Adrenal gland (tissue), 19 donors: ENCODE data around the gene NCEH1. TPM values are rescaled to one million over a fixed set of nuclear protein-coding genes. Genes with fewer than 3 reads are reported as not detected.
A peak's percentile ranks its signal among the peaks of the same experiment; 100 is the strongest.
"Not testable (repeated sequence)": the region's sequence is repeated elsewhere in the genome, so short reads cannot be mapped to it uniquely, and the experiment has no call there.

Source experiments
- DNase-seq, 7 donors: peaks; one replicate each; pipeline ENCODE4 v3.0.0-alpha.2; 2019 to 2020
- H3K27ac ChIP-seq, 5 donors: fragments of 200-600 bp; sonication (generic) in 4 of 5; 1 replicate in 3 of 5; 2 replicates in 2 of 5; pipeline versions ENCODE4 v1.5.1 to v1.8.0; 2016 to 2020; ENCODE audit warnings: mild to moderate bottlenecking in 1 of 5
- H3K27me3 ChIP-seq: fragments of 200-600 bp; 2 replicates; pipeline ENCODE4 v1.8.0; 2021
- H3K36me3 ChIP-seq, 2 donors: fragments of 200-600 bp; replicated peaks in 1 of 2; 1 replicate in 1 of 2; 2 replicates in 1 of 2; pipeline versions ENCODE4 v1.5.1 to v1.8.0; 2018 to 2022
- H3K4me1 ChIP-seq, 2 donors: fragments of 200-600 bp; replicated peaks in 1 of 2; 1 replicate in 1 of 2; 2 replicates in 1 of 2; pipeline versions ENCODE4 v1.5.1 to v1.8.0; 2018 to 2021
- H3K4me3 ChIP-seq, 4 donors: fragments of 200-600 bp; sonication (generic) in 3 of 4; one replicate each; pipeline ENCODE4 v1.5.1; 2016 to 2018
- H3K9me3 ChIP-seq, 3 donors: fragments of 200-600 bp; sonication (generic) in 1 of 3; replicated peaks in 1 of 3; 1 replicate in 2 of 3; 2 replicates in 1 of 3; pipeline versions ENCODE4 v1.5.1 to v1.8.0; 2016 to 2021
- POLR2A ChIP-seq, 2 donors: fragments of 450-650 bp; IDR thresholded peaks; one replicate each; pipeline ENCODE4 v1.6.1; 2017; ENCODE audit warnings: antibody characterized with exemption in 2 of 2, mild to moderate bottlenecking in 2 of 2, moderate library complexity in 1 of 2
- WGBS, 4 donors: extraction: QIAGEN DNeasy Blood & Tissue Kit in 2 of 4; methylation state at CpG; one replicate each; pipeline versions ENCODE4 v1.1.5 to v1.1.7; 2013 to 2017; 5-methylcytosine and 5-hydroxymethylcytosine counted together
- intact Hi-C, 2 donors: fragments of 100-400 bp; cut with DNase I; formaldehyde crosslinking; loops; one replicate each; pipeline versions ENCODE4 v1.14.1 to v1.15.0; 2022 to 2023
- long read RNA-seq, 10 donors: library from polyadenylated mRNA in 3 of 10; unstranded in 2 of 10; stranded (forward) in 1 of 10; transcript quantifications; one replicate each; pipeline ENCODE4 v2.0.0 and lab custom pipeline, GENCODE V29; 2021 to 2026
- polyA plus RNA-seq, 3 donors: library from polyadenylated mRNA; stranded (reverse); fragments of 200-250 nt in 2 of 3; fragments of 350-450 nt in 1 of 3; fragmentation: Illumina TruSeq in 1 of 3; extraction: RNeasy Lipid Tissue Mini Kit (QIAGEN cat#74804) in 1 of 3; gene quantifications; one replicate each; pipeline ENCODE4 v1.2.3, GENCODE V29; 2013 to 2014
- total RNA-seq, 9 donors: library from RNA; depleted of rRNA in 4 of 9; stranded (reverse); fragments of >200 nt in 4 of 9; fragments of 120-200 nt in 1 of 9; fragmentation: NEBNext Ultra II Directional in 1 of 9; extraction: Animal tissue kit (Norgen Biotek cat#: 25700) in 1 of 9; gene quantifications; one replicate each; pipeline versions ENCODE4 v1.1.0 to v1.2.4, GENCODE V29; 2013 to 2023
- TF ChIP-seq, protein P1 (sequence below), 6 experiments: fragments of 450-650 bp in 4 of 6; fragments of 200-600 bp in 2 of 6; sonication (generic) in 1 of 6; IDR thresholded peaks; 1 replicate in 5 of 6; 2 replicates in 1 of 6; pipeline versions ENCODE4 v1.5.1 to v1.8.0; 2016 to 2021; ENCODE audit warnings: antibody characterized with exemption in 6 of 6, mild to moderate bottlenecking in 2 of 6, moderate library complexity in 1 of 6
- donor health status: healthy with polysubstance abuse.
- donor health status: Bipolar disorder and iron deficiency.
- donor health status: DM: yes; HTN: yes; CAD: no.
- donor health status: DM: no; HTN: no; CAD: no.
- donor health status: DM: no; HTN: no; CAD: no.
- donor health status: DM: yes; HTN: yes; CAD: no.

The NCEH1 gene, protein sequence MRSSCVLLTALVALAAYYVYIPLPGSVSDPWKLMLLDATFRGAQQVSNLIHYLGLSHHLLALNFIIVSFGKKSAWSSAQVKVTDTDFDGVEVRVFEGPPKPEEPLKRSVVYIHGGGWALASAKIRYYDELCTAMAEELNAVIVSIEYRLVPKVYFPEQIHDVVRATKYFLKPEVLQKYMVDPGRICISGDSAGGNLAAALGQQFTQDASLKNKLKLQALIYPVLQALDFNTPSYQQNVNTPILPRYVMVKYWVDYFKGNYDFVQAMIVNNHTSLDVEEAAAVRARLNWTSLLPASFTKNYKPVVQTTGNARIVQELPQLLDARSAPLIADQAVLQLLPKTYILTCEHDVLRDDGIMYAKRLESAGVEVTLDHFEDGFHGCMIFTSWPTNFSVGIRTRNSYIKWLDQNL
- total RNA-seq (10 to 100 TPM; 24.2 to 55.3 (median 40.4) TPM), polyA plus RNA-seq (10 to 100 TPM in 1 of 3 donors, 1 to 10 TPM in 2; 5.8 to 38.5 (median 6.4) TPM)
- long read RNA-seq, donor 1, full-length matches to known transcripts = 7 of 7 reads
- long read RNA-seq, donor 1, partial matches to known transcripts = 0 of 7 reads
- long read RNA-seq, donor 1, other reads (novel, unspliced or antisense) = 0 of 7 reads
- long read RNA-seq, donor 2, full-length matches to known transcripts = 11 of 11 reads
- long read RNA-seq, donor 2, partial matches to known transcripts = 0 of 11 reads
- long read RNA-seq, donor 2, other reads (novel, unspliced or antisense) = 0 of 11 reads
- long read RNA-seq, donor 3, full-length matches to known transcripts = 22 of 22 reads
- long read RNA-seq, donor 3, partial matches to known transcripts = 0 of 22 reads
- long read RNA-seq, donor 3, other reads (novel, unspliced or antisense) = 0 of 22 reads
- long read RNA-seq, donor 4, full-length matches to known transcripts = 11 of 15 reads
- long read RNA-seq, donor 4, partial matches to known transcripts = 0 of 15 reads
- long read RNA-seq, donor 4, other reads (novel, unspliced or antisense) = 4 of 15 reads
- long read RNA-seq, donor 5, full-length matches to known transcripts = 45 of 55 reads
- long read RNA-seq, donor 5, partial matches to known transcripts = 1 of 55 reads
- long read RNA-seq, donor 5, other reads (novel, unspliced or antisense) = 9 of 55 reads
- long read RNA-seq, donor 6, full-length matches to known transcripts = 5 of 5 reads
- long read RNA-seq, donor 6, partial matches to known transcripts = 0 of 5 reads
- long read RNA-seq, donor 6, other reads (novel, unspliced or antisense) = 0 of 5 reads
- long read RNA-seq, donor 7, full-length matches to known transcripts = 6 of 6 reads
- long read RNA-seq, donor 7, partial matches to known transcripts = 0 of 6 reads
- long read RNA-seq, donor 7, other reads (novel, unspliced or antisense) = 0 of 6 reads
- long read RNA-seq, donor 8, full-length matches to known transcripts = 18 of 18 reads
- long read RNA-seq, donor 8, partial matches to known transcripts = 0 of 18 reads
- long read RNA-seq, donor 8, other reads (novel, unspliced or antisense) = 0 of 18 reads
- long read RNA-seq, donor 9, full-length matches to known transcripts = 17 of 17 reads
- long read RNA-seq, donor 9, partial matches to known transcripts = 0 of 17 reads
- long read RNA-seq, donor 9, other reads (novel, unspliced or antisense) = 0 of 17 reads
- long read RNA-seq, donor 10, full-length matches to known transcripts = 4 of 4 reads
- long read RNA-seq, donor 10, partial matches to known transcripts = 0 of 4 reads
- long read RNA-seq, donor 10, other reads (novel, unspliced or antisense) = 0 of 4 reads

DNA sequence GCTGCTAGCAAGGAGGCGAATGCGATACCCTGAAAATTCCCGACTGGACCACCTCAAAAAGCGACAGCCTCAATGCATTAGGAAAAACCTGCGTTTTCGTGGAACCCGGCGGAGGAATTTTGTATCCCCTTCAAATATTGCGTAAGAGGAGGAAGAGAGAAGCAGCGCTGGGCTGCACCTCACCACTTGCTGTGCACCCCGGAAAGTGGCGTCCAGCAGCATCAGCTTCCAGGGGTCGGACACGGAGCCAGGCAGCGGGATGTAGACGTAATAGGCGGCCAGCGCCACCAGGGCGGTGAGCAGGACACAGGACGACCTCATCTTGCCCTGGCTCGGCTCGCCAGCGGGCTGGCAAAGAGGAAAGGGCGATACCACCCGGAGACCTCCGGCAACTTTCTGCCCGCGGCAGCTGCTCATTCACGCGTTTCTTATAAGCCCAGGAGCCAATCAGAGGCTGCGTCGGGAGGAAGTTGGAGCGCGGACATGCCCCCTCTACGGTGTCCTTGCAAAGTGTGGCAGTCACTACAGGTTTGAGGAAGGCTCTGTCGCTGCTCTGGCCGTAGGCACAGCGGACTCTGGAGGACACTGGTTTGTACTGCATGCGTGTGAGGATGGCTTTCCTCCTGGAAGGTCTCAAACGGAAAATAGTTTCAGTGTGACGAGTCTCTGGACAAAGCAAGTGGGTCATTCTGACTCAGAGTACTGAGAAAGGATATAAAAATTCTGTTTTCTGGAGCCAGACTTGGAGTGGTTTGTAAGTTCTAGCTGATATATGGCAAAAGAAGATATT is at the start of gene NCEH1:
NCEH1 (minus strand) TSS at position 404 of the 790 bp plus-strand sequence; CDS start at position 321, 83 bp downstream.
- no peaks in the 10 kb centered on the region for H3K9me3 ChIP-seq
- H3K36me3 ChIP-seq = no peaks in the 10 kb centered on the region
- WGBS, 4 donors = 0 to 2% (median 1%) methylated on average over 21 to 41 of the region's 41 CpGs
- H3K4me3 ChIP-seq = peak within 1 kb of the TSS; percentile 36 to 75 (median 68)
- peak within 1 kb of the TSS; percentile 66 to 89 (median 85) for H3K27ac ChIP-seq
- peak; percentile 92 to 98 (median 97) for DNase-seq
- intact Hi-C loops = no loop called here
- TF ChIP-seq, protein P1, sequence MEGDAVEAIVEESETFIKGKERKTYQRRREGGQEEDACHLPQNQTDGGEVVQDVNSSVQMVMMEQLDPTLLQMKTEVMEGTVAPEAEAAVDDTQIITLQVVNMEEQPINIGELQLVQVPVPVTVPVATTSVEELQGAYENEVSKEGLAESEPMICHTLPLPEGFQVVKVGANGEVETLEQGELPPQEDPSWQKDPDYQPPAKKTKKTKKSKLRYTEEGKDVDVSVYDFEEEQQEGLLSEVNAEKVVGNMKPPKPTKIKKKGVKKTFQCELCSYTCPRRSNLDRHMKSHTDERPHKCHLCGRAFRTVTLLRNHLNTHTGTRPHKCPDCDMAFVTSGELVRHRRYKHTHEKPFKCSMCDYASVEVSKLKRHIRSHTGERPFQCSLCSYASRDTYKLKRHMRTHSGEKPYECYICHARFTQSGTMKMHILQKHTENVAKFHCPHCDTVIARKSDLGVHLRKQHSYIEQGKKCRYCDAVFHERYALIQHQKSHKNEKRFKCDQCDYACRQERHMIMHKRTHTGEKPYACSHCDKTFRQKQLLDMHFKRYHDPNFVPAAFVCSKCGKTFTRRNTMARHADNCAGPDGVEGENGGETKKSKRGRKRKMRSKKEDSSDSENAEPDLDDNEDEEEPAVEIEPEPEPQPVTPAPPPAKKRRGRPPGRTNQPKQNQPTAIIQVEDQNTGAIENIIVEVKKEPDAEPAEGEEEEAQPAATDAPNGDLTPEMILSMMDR (IDR thresholded peaks at IDR 0.05) = peak; percentile 77 to 95 (median 92)
- TF ChIP-seq POLR2A (IDR thresholded peaks at IDR 0.05) = peak; percentile 93 to 99
- no peaks in the 10 kb centered on the region for H3K27me3 ChIP-seq
- H3K4me1 ChIP-seq = peaks cover 15 to 39% of the 10 kb centered on the region in 2 donors

DNA sequence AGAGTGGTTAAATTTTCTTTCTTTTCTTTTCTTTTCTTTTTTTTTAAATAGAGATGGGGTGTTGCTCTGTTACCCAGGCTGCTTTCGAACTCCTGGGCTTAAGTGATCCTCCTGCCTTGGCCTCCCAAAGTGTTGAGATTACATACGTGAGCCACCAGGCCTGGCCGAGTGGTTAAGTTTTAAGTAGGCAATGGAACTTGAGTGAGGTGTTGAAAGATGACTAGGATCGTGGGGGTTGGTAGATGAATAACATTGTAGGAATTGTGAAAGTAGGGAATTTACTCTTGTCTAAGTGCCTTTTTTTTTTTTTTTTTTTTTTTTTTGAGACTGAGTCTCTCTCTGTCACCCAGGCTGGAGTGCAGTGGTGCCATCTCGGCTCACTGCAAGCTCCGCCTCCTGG is 49.5 kb upstream of the NCEH1 start:
- H3K27ac ChIP-seq, H3K9me3 ChIP-seq, H3K4me3 ChIP-seq, intact Hi-C loops, H3K4me1 ChIP-seq, DNase-seq, H3K27me3 ChIP-seq, H3K36me3 ChIP-seq: not testable (repeated sequence)
- 94 to 98% (median 95%) methylated on average over 6 of the region's 6 CpGs for WGBS, 4 donors

DNA sequence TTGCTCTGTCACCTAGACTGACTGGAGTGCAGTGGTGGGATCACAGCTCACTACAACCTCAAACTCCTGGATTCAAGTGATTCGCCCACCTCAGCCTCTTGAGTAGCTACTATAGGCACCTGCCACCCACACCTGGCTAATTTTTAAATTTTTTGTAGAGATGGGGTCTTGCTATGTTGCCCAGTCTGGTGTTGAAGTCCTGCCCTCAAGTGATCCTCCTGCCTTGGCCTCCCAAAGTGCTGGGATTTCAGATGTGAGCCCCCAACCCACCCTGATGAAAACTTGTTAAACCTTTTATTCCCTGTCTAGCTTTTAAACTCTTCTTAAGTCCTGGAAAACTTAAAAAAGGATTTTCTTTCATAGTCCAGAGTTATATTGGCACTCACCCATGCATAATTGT is 42.3 kb upstream of the NCEH1 start:
- H3K9me3 ChIP-seq = peaks cover 0 to 9% (median 0%) of the 10 kb centered on the region in 3 donors
- 93 to 100% (median 100%) methylated on average over 1 of the region's 1 CpG for WGBS, 4 donors
- no peak overlapping the region for H3K4me3 ChIP-seq
- intact Hi-C loops = no loop called here
- H3K27ac ChIP-seq = no peak overlapping the region
- no peak for DNase-seq
- no peaks in the 10 kb centered on the region for H3K27me3 ChIP-seq
- TF ChIP-seq, protein P1 (IDR thresholded peaks at IDR 0.05) = no peak
- TF ChIP-seq POLR2A (IDR thresholded peaks at IDR 0.05) = no peak
- no peaks in the 10 kb centered on the region for H3K36me3 ChIP-seq
- peaks cover 4 to 20% of the 10 kb centered on the region in 2 donors for H3K4me1 ChIP-seq
